Right atrium auricular region (tissue), 2 donors: ENCODE data around the gene TEX11. TPM values are rescaled to one million over a fixed set of nuclear protein-coding genes. Genes with fewer than 3 reads are reported as not detected.

ENCODE experiments used
- DNase-seq: peaks from one replicate; pipeline ENCODE4 v3.0.0-alpha.2; 2019; ENCODE audit warnings: low spot score
- H3K27ac ChIP-seq, 2 donors: fragments of 200-600 bp; sonication (generic); 1 replicate in 1 of 2; 2 replicates in 1 of 2; pipeline ENCODE4 v1.5.1; 2016 to 2019
- H3K27me3 ChIP-seq, 2 donors: fragments of 200-600 bp; sonication (generic); one replicate each; pipeline versions ENCODE4 v1.5.1 to v1.6.0; 2017 to 2019
- H3K36me3 ChIP-seq: fragments of 200-600 bp; sonication (generic); one replicate; pipeline ENCODE4 v1.5.1; 2016
- H3K4me1 ChIP-seq, 2 donors: fragments of 200-600 bp; sonication (generic); one replicate each; pipeline versions ENCODE4 v1.5.1 to v1.6.0; 2017 to 2019
- H3K4me3 ChIP-seq, 2 donors: fragments of 200-600 bp; sonication (generic); 1 replicate in 1 of 2; 2 replicates in 1 of 2; pipeline ENCODE4 v1.5.1; 2017 to 2019; ENCODE audit warnings: mild to moderate bottlenecking in 1 of 2, moderate library complexity in 1 of 2
- H3K9me3 ChIP-seq, 2 donors: fragments of 200-600 bp; sonication (generic); one replicate each; pipeline ENCODE4 v1.5.1; 2019
- CTCF ChIP-seq, 2 donors: fragments of 200-600 bp; sonication (generic); IDR thresholded peaks; one replicate each; pipeline ENCODE4 v1.5.1; 2019; ENCODE audit warnings: antibody characterized with exemption in 2 of 2
- total RNA-seq, 2 donors: library from RNA; depleted of rRNA; stranded (reverse); fragments of >200 nt; gene quantifications; one replicate each; pipeline ENCODE4 v1.1.0, GENCODE V29; 2016

The TEX11 gene
- total RNA-seq = not detected

DNA sequence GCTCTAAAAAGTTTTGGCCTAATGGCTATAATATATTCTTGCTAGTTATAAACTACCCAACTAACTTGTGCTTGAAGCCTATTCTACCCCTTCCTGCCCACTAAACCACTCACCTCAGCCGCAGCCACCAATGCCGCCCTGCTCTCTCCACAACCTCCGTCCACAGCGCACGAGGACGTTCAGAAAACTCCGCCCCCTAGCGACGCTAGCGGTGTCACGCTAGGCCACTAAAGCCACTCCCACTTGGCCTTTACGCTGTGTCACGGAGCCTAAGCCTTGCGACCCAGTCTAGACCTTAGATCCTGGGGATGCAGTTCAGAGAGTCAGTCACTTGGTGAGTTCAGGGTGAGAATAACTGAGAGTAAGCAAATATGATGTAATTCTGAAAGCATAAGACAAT, at the start of gene TEX11:
TEX11 (minus strand) TSS at position 171 of the 400 bp plus-strand sequence. CDS start 922 bp downstream, outside the sequence.
- Histone ChIP-seq H3K4me1 (no peaks in the 10 kb centered on the region), H3K27ac (no peak within 1 kb of the TSS), H3K9me3 (no peaks in the 10 kb centered on the region), H3K36me3 (no peaks in the 10 kb centered on the region), H3K27me3 (no peaks in the 10 kb centered on the region), H3K4me3 (no peak within 1 kb of the TSS)
- TF ChIP-seq CTCF (IDR thresholded peaks at IDR 0.05) = no peak
- no peak for DNase-seq

DNA sequence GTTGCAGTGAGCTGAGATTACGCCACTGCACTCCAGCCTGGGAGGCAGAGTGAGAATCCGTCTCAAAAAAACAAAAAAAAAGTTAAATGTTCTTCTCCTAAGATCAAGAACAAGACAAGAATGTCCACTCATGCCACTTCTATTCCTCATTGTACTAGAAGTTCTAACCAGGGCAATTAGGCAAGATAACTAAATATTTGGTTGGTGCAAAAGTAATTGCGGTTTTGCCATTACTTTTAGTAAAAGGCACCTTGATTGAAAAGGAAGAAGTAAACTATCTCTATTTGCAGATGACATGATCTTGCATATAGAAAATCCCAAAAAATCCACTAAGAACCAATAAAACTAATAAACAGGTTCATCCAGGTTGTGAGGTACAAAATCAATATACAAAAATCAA, 46.4 kb upstream of the TEX11 start:
- no peak overlapping the region for H3K4me3 ChIP-seq
- no peak for DNase-seq
- no peaks in the 10 kb centered on the region for H3K4me1 ChIP-seq
- no peaks in the 10 kb centered on the region for H3K36me3 ChIP-seq
- no peak for TF ChIP-seq CTCF (IDR thresholded peaks at IDR 0.05)
- H3K9me3 ChIP-seq = no peaks in the 10 kb centered on the region
- no peak overlapping the region for H3K27ac ChIP-seq
- no peaks in the 10 kb centered on the region for H3K27me3 ChIP-seq

DNA sequence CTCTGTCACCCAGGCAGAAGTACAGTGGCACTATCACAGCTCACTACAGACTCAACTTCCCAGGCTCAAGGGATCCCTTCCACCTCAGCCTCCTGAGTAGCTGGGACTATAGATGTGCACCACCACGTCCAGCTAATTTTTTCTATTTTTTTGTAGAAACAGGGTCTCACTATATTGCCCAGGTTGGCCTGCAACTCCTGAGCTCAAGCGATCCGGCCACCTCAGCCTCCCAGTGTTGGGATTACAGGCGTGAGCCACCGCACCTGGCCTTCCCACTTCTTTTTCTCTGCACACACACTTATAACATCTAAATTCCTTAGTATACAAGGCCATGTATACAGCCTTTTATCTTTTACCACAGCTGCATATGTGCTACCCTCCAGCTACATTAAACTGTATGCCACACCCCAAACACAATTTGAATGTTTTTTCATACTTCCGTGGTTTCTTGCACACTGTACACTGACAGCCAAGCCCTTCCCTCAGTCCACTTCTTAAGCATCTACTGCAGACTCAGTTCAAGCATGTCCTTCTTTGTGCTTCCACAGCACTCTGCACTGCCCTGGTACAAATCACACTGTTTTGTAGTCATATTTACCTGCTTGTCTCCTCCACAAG, 15.9 kb upstream of the TEX11 start:
- Histone ChIP-seq H3K36me3 (no peaks in the 10 kb centered on the region), H3K4me1 (no peaks in the 10 kb centered on the region), H3K27me3 (no peaks in the 10 kb centered on the region), H3K27ac (no peak overlapping the region), H3K4me3 (no peak overlapping the region), H3K9me3 (no peaks in the 10 kb centered on the region)
- no peak for DNase-seq
- TF ChIP-seq CTCF (IDR thresholded peaks at IDR 0.05) = no peak

- no peak overlapping the region for H3K4me3 ChIP-seq
- no peaks in the 10 kb centered on the region for H3K27me3 ChIP-seq
- H3K36me3 ChIP-seq = no peaks in the 10 kb centered on the region
- DNase-seq = no peak
- no peak for TF ChIP-seq CTCF (IDR thresholded peaks at IDR 0.05)
- H3K27ac ChIP-seq = no peak overlapping the region
- H3K9me3 ChIP-seq = no peaks in the 10 kb centered on the region
- no peaks in the 10 kb centered on the region for H3K4me1 ChIP-seq
Measured at GRCh38 chrX:70922774-70923473, 14.4 kb upstream of the TEX11 start.

DNA sequence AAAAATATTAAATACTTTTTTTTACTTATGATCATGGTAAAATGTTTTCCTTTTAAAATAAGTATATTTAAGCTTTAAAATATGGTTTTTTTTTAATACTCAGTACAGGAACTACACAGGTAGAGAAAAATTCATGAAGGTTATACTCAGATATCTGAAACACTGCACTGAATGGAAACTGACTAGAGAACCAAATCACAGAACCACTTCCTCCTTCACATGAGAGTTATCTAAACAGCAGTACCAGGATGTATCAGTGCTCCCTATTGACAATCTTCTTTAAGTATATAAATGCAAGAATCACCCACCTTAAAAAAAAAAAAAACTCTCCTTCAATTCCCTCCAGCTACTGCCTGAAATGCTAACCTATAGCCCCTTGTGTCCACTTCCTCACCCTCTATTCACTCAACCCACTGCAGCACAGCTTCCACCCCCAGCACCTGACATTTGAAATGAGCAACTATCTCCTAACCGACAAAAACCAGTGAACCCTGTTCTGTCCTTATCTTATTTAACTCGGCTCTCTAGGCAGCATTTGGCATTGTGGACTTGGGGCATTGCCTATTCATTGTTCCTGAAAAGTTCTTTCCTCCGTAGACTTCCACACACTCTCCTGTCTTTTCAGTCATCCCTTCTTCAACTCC, 13.3 kb upstream of the TEX11 start:
- no peaks in the 10 kb centered on the region for H3K36me3 ChIP-seq
- TF ChIP-seq CTCF (IDR thresholded peaks at IDR 0.05) = no peak
- no peaks in the 10 kb centered on the region for H3K27me3 ChIP-seq
- no peak overlapping the region for H3K4me3 ChIP-seq
- DNase-seq = no peak
- no peaks in the 10 kb centered on the region for H3K9me3 ChIP-seq
- H3K4me1 ChIP-seq = no peaks in the 10 kb centered on the region
- no peak overlapping the region for H3K27ac ChIP-seq
